Fibroblast of the aortic adventitia (primary cell): ENCODE data around the gene MMP23B. TPM values are rescaled to one million over a fixed set of nuclear protein-coding genes. Genes with fewer than 3 reads are reported as not detected.
A peak's percentile ranks its signal among the peaks of the same experiment; 100 is the strongest.

Source experiments
- DNase-seq: peaks from one replicate; pipeline ENCODE4 v3.0.0-alpha.2; 2010; ENCODE audit warnings: low read depth
- H3K4me3 ChIP-seq: 2 replicates; pipeline ENCODE4 v1.5.1; 2011; ENCODE audit warnings: low read depth, mild to moderate bottlenecking, control low read depth, low read length, moderate library complexity
- CTCF ChIP-seq: IDR thresholded peaks from 2 replicates; pipeline ENCODE4 v1.5.1; 2011; ENCODE audit warnings: mild to moderate bottlenecking, low read length, control low read depth, inconsistent platforms; ENCODE audit not compliant: insufficient read depth
- total RNA-seq: library from RNA; depleted of rRNA; stranded (reverse); fragments of >200 nt; gene quantifications from 2 replicates; pipeline ENCODE4 v1.2.3, GENCODE V29; 2012; ENCODE audit warnings: low replicate concordance

MMP23B gene
- total RNA-seq, 1 donor, result 13.5 TPM

GRCh38 chr1:1616045-1616790 lies 15.8 kb upstream of the MMP23B start:
- DNase-seq, result peak; percentile 18
- TF ChIP-seq CTCF, result no peak
- H3K4me3 ChIP-seq, result peak overlapping the region; percentile 88

- peak overlapping the region; percentile 88 for H3K4me3 ChIP-seq
- no peak for DNase-seq
- TF ChIP-seq CTCF, result no peak
Observed at GRCh38 chr1:1616838-1617237, 15.1 kb upstream of the MMP23B start.

GRCh38 chr1:1617516-1617915 lies 14.5 kb upstream of the MMP23B start:
- no peak for TF ChIP-seq CTCF
- no peak for DNase-seq
- peak overlapping the region; percentile 88 for H3K4me3 ChIP-seq

- TF ChIP-seq CTCF, result no peak
- no peak overlapping the region for H3K4me3 ChIP-seq
- no peak for DNase-seq
Observed at GRCh38 chr1:1617925-1618324, 14.0 kb upstream of the MMP23B start.

GRCh38 chr1:1618396-1619068 lies 13.4 kb upstream of the MMP23B start:
- no peak overlapping the region for H3K4me3 ChIP-seq
- DNase-seq, result no peak
- no peak for TF ChIP-seq CTCF

- DNase-seq, result no peak
- peak; percentile 25 for TF ChIP-seq CTCF
- H3K4me3 ChIP-seq, result no peak overlapping the region
Observed at GRCh38 chr1:1619917-1620361, 12.0 kb upstream of the MMP23B start.
